Activated CD4-positive, alpha-beta T cell treated with anti-CD3 and anti-CD28 coated beads, Interleukin-2, amount 10 ng/mL, durations not matched to agents 7 days and 5 days (primary cell): Measurements from ENCODE around the gene FABP1. TPM values are rescaled to one million over a fixed set of nuclear protein-coding genes. Genes with fewer than 3 reads are reported as not detected.

Source experiments
- CTCF ChIA-PET: fragments of 350-600 bp; sonication (Branson Sonifier 250); formaldehyde crosslinking; loops from one replicate; lab custom pipeline; 2021; ENCODE audit warnings: antibody characterized with exemption; lab: Charles Lee
- POLR2A ChIA-PET: fragments of 350-600 bp; sonication (Branson Sonifier 250); formaldehyde crosslinking; loops from one replicate; lab custom pipeline; 2021; ENCODE audit warnings: antibody characterized with exemption; lab: Charles Lee
- DNase-seq: peaks from one replicate; pipeline ENCODE4 v3.0.0-alpha.2; 2020
- H3K27ac Mint-ChIP-seq: one replicate; pipeline ENCODE4 v1.8.0; 2021; ENCODE audit warnings: mild to moderate bottlenecking, moderate library complexity, mixed read lengths
- H3K27me3 Mint-ChIP-seq: one replicate; pipeline ENCODE4 v1.8.0; 2021; ENCODE audit warnings: mixed read lengths
- H3K36me3 Mint-ChIP-seq: one replicate; pipeline ENCODE4 v1.8.0; 2021; ENCODE audit warnings: low read depth, mixed read lengths
- H3K4me1 Mint-ChIP-seq: one replicate; pipeline ENCODE4 v1.8.0; 2021; ENCODE audit warnings: mixed read lengths
- H3K4me3 Mint-ChIP-seq: one replicate; pipeline ENCODE4 v1.8.0; 2021; ENCODE audit warnings: mild to moderate bottlenecking, moderate library complexity, mixed read lengths
- H3K9me3 Mint-ChIP-seq: one replicate; pipeline ENCODE4 v1.8.0; 2021; ENCODE audit warnings: mixed read lengths
- total RNA-seq, 2 experiments: library from RNA; stranded (reverse); gene quantifications; one replicate each; pipeline ENCODE4 v1.2.3, GENCODE V29; 2021

Gene FABP1
- total RNA-seq, 2 experiments from 2014 or later, result not detected

- CTCF ChIA-PET, result interaction anchor here (1.7 kb wide), 1 partner anchor 21 kb away, joined by 4 read pairs; no protein-coding TSS in a partner anchor
These were observed 5.5 kb downstream of the FABP1 start for GRCh38 chr2:88122141-88122884.

DNA sequence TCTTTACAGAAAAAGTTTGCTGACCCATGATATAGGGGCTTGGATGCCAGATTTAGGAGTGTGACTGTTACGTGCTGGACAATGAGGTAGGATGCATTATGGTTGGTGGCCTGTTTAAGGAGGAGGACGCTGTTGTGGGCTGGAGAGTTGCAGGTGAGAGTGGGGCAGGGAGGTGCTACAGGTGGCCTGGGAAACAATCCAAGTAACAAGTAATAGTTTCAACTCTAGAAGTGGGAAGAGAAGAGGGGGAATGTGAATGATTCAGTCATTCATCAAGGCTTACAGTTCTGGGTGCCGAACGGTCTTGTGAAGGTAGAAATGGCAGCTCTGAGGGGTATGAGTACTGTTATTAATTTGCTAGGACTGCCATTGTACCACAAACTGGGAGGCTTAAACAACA, 6.2 kb downstream of the FABP1 start:
- Mint-ChIP-seq H3K9me3 (no peaks in the 10 kb centered on the region), H3K36me3 (no peaks in the 10 kb centered on the region), H3K4me3 (no peak overlapping the region), H3K27me3 (peaks cover 3% of the 10 kb centered on the region), H3K27ac (no peak overlapping the region), H3K4me1 (no peaks in the 10 kb centered on the region)
- no peak for DNase-seq
- POLR2A ChIA-PET, result no interaction called here
- CTCF ChIA-PET, result no interaction called here

More at GRCh38 chr2:88122141-88122884, 5.5 kb downstream of the FABP1 start:
- Mint-ChIP-seq H3K36me3 (no peaks in the 10 kb centered on the region), H3K4me1 (no peaks in the 10 kb centered on the region), H3K4me3 (no peak overlapping the region), H3K27ac (no peak overlapping the region), H3K9me3 (no peaks in the 10 kb centered on the region), H3K27me3 (peaks cover 3% of the 10 kb centered on the region)
- DNase-seq, result no peak
- POLR2A ChIA-PET, result no interaction called here

DNA sequence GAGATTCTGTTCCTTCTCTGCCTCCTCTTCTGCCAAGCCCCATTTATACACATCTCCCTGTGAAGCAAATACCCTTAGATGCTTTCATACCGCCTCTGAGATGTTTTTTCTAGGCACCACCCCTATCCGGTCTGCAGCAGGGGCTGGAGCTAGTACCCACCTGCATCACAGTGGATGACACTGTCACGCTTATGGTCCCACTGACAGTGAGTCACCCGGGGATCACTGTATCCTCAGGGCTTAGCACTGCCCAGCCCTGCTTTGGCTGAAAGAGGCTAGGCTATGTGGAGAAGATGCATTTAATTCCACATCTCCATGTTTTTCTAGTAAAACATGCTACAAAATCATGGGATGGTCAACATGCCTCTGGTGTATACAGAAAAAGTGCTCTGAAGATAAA, 9.9 kb downstream of the FABP1 start:
- no peak for DNase-seq
- Mint-ChIP-seq H3K4me1 (no peaks in the 10 kb centered on the region), H3K4me3 (no peak overlapping the region), H3K9me3 (no peaks in the 10 kb centered on the region), H3K27ac (no peak overlapping the region), H3K36me3 (no peaks in the 10 kb centered on the region), H3K27me3 (peaks cover 2% of the 10 kb centered on the region)
- ChIA-PET POLR2A (no interaction called here), CTCF (no interaction called here)

DNA sequence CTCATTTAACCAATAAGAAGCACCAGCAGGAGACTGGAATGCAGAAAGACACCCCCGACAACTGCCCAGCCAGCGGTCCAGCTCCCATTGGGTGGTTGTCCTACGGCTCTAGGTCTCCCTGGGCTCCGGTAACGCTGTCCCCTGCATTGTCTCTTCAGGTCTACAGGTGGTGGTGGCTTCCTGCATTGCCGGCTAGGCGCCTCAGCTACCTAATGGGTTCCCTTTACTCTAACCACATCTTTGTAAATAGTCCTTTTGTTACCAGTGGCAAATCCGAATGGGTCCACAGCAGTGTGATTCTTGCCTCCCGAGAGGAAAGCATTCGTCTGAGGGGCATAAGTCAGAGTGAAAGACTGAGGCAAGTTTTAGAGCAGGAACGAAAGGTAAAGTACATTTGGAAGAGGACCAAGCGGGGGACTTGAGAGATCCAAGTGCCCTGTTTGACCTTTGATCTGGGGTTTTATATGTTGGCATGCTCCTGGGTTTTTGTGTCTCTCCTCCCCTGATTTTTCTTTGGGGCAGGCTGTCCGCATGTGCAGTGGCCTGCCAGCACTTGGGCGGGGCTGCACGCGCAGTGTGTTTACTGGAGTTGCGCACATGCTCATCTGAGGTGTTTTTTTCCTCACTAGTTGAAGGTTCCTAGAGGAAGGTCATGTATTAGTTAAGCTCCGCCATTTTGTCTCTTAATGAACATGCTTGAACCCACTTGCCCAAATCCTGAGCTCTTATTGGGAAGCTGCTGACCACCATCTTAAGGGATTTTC, 11.0 kb downstream of the FABP1 start:
- ChIA-PET POLR2A (no interaction called here), CTCF (interaction anchor here (0.7 kb wide), 1 partner anchor 17 kb away, joined by 3 read pairs; no protein-coding TSS in a partner anchor)
- DNase-seq, result no peak
- Mint-ChIP-seq H3K27ac (no peak overlapping the region), H3K27me3 (peaks cover 2% of the 10 kb centered on the region), H3K4me3 (no peak overlapping the region), H3K9me3 (no peaks in the 10 kb centered on the region), H3K36me3 (no peaks in the 10 kb centered on the region), H3K4me1 (no peaks in the 10 kb centered on the region)

GRCh38 chr2:88115825-88116518, 11.9 kb downstream of the FABP1 start:
- Mint-ChIP-seq H3K4me3 (no peak overlapping the region), H3K27ac (no peak overlapping the region), H3K4me1 (no peaks in the 10 kb centered on the region), H3K9me3 (no peaks in the 10 kb centered on the region), H3K27me3 (peaks cover 2% of the 10 kb centered on the region), H3K36me3 (no peaks in the 10 kb centered on the region)
- CTCF ChIA-PET, result interaction anchor here (0.7 kb wide), 1 partner anchor 16 kb away, joined by 3 read pairs; no protein-coding TSS in a partner anchor
- DNase-seq, result no peak
- POLR2A ChIA-PET, result no interaction called here

- CTCF ChIA-PET, result interaction anchor here (0.9 kb wide), 1 partner anchor 15 kb away, joined by 3 read pairs; no protein-coding TSS in a partner anchor
- Mint-ChIP-seq H3K4me3 (no peak overlapping the region), H3K27me3 (peaks cover 2% of the 10 kb centered on the region), H3K9me3 (no peaks in the 10 kb centered on the region), H3K36me3 (no peaks in the 10 kb centered on the region), H3K27ac (no peak overlapping the region), H3K4me1 (no peaks in the 10 kb centered on the region)
- DNase-seq, result no peak
- POLR2A ChIA-PET, result no interaction called here
These were observed 13.0 kb downstream of the FABP1 start for GRCh38 chr2:88114889-88115288.

GRCh38 chr2:88113069-88113468, 14.8 kb downstream of the FABP1 start:
- Mint-ChIP-seq H3K27me3 (no peaks in the 10 kb centered on the region), H3K4me1 (no peaks in the 10 kb centered on the region), H3K4me3 (no peak overlapping the region), H3K9me3 (no peaks in the 10 kb centered on the region), H3K36me3 (no peaks in the 10 kb centered on the region), H3K27ac (no peak overlapping the region)
- DNase-seq, result no peak
- ChIA-PET CTCF (no interaction called here), POLR2A (no interaction called here)

- H3K9me3 Mint-ChIP-seq, result no peaks in the 10 kb centered on the region
- ChIA-PET CTCF (no interaction called here), POLR2A (no interaction called here)
- H3K4me1 Mint-ChIP-seq, result no peaks in the 10 kb centered on the region
- no peak overlapping the region for H3K27ac Mint-ChIP-seq
- no peaks in the 10 kb centered on the region for H3K27me3 Mint-ChIP-seq
- no peak overlapping the region for H3K4me3 Mint-ChIP-seq
- no peak for DNase-seq
- H3K36me3 Mint-ChIP-seq, result no peaks in the 10 kb centered on the region
These were observed 17.0 kb downstream of the FABP1 start for GRCh38 chr2:88110830-88111229.

- H3K4me3 Mint-ChIP-seq, result no peak overlapping the region
- POLR2A ChIA-PET, result no interaction called here
- H3K36me3 Mint-ChIP-seq, result no peaks in the 10 kb centered on the region
- no peaks in the 10 kb centered on the region for H3K27me3 Mint-ChIP-seq
- no peak overlapping the region for H3K27ac Mint-ChIP-seq
- CTCF ChIA-PET, result no interaction called here
- no peaks in the 10 kb centered on the region for H3K4me1 Mint-ChIP-seq
- no peaks in the 10 kb centered on the region for H3K9me3 Mint-ChIP-seq
- no peak for DNase-seq
These were observed 19.1 kb downstream of the FABP1 start for GRCh38 chr2:88108796-88109195.

DNA sequence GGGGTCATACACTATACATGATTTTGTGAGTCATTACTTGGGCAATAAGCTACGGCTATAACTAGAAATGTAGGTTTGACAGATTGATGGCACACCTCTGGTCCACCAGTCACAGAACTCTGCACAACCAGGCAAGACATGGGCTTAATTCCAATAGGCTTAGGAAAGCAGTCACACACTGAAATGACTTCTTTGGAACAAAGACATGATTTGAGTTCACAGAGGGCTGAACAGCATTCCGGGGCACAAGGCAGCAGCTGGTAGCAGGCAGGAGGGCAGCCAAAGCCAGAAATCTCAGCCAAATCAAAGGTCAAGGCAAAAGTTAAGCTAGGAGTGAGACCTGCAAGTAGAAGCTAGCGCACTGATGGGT, 27.4 kb downstream of the FABP1 start:
- ChIA-PET CTCF (interaction anchor here (1.1 to 1.8 kb wide), 2 partner anchors 16 to 22 kb away, joined by 3 to 4 read pairs; no protein-coding TSS in a partner anchor), POLR2A (no interaction called here)
- Mint-ChIP-seq H3K4me1 (no peaks in the 10 kb centered on the region), H3K27ac (no peak overlapping the region), H3K4me3 (no peak overlapping the region), H3K27me3 (peaks cover 7% of the 10 kb centered on the region), H3K9me3 (no peaks in the 10 kb centered on the region), H3K36me3 (no peaks in the 10 kb centered on the region)
- DNase-seq, result no peak

DNA sequence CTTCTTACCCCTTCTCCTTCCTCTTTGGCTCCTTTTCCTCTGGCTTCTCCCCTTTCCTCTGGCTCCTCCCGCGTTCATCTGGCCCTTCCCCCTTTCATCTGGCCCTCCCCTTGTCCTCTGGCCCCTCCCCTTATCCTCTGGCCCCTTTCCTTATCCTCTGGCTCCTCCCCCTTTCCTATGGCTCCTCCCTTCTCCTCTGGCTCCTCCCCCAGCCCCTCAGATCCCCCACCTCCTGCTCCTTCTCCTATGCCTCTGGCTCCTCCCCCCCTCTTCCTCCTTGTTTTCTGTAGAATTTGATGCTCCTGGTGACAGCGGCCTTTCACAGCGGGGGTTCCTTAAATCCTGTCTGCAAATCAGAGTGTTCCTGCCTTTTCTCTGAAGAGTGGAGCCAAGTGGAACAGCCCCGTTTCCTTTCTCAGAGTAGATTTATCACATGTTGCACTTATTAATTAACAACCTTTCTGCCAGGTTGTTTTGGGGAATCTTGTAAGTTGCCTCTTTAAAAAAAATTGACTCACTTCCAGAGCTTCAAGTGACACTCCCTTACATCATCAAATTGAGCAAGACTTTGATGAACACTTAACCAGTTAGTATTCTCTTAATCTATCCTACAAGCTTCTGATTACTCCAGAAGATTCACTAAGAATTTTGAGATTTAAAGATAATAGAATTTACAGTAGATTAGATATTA, 27.9 kb downstream of the FABP1 start:
- H3K9me3 Mint-ChIP-seq, result no peaks in the 10 kb centered on the region
- H3K27me3 Mint-ChIP-seq, result peaks cover 7% of the 10 kb centered on the region
- H3K4me3 Mint-ChIP-seq, result no peak overlapping the region
- H3K4me1 Mint-ChIP-seq, result no peaks in the 10 kb centered on the region
- no peaks in the 10 kb centered on the region for H3K36me3 Mint-ChIP-seq
- DNase-seq, result no peak
- ChIA-PET CTCF (interaction anchor here (1.1 kb wide), 1 partner anchor 16 kb away, joined by 3 read pairs; no protein-coding TSS in a partner anchor), POLR2A (no interaction called here)
- H3K27ac Mint-ChIP-seq, result no peak overlapping the region

DNA sequence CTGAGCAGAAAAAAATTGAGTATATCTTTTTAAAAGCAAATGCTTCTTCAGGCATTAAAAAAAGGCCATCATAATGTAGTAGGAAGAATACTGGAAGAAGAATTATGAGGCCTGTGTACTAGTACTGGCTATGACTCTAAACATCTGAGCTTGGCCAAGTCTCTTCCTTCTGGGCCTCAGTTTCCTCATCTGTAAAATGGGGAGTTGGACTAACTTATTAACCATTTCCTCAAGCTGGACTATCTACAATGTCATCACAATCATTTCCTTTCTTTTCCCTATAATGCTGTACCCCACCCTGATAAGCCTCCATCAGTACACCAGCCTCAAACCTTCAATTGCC, 29.3 kb downstream of the FABP1 start:
- Mint-ChIP-seq H3K27me3 (peaks cover 7% of the 10 kb centered on the region), H3K9me3 (no peaks in the 10 kb centered on the region), H3K27ac (no peak overlapping the region), H3K4me1 (no peaks in the 10 kb centered on the region), H3K36me3 (no peaks in the 10 kb centered on the region), H3K4me3 (no peak overlapping the region)
- ChIA-PET POLR2A (no interaction called here), CTCF (no interaction called here)
- no peak for DNase-seq
